ENCODE results near the gene SIL1. TPM values are rescaled to one million over a fixed set of nuclear protein-coding genes. Genes with fewer than 3 reads are reported as not detected.

The SIL1 gene
- total and polyA plus RNA-seq, 2 of the 13 experiments (the other 11 are each of a cell fraction or from before 2014, with no cell fraction given), result 26.0 to 30.0 TPM

DNA sequence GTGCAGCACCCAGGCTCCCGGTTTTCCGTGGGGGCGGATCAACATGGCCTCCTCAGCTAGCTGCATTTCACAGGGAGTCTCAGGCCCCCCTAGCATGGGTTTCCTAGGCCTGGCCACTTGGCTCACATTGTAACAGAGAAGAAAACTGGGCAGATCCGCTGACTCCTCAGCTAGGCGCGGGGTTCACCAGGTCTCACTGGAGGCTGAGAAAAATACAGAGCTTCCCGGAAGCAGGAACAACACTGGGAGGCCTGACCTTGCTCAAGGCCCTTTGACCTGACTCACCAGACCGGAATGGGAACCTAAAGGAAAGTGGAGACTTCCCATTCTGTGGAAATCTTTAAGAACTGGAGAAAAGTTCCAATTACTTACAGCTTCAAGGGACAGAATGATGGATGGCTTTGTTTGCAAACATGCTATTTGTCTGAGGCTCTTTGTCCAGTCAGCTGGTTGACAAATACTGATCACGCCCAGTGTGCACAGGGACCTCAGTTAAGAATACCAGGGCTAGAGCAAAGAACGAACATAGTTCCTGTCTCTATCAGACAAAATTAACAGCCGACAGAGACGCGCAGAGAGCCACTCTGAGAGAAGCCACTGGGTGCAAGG is 234.3 kb downstream of the SIL1 start (continued):
- TF ChIP-seq, protein P1, sequence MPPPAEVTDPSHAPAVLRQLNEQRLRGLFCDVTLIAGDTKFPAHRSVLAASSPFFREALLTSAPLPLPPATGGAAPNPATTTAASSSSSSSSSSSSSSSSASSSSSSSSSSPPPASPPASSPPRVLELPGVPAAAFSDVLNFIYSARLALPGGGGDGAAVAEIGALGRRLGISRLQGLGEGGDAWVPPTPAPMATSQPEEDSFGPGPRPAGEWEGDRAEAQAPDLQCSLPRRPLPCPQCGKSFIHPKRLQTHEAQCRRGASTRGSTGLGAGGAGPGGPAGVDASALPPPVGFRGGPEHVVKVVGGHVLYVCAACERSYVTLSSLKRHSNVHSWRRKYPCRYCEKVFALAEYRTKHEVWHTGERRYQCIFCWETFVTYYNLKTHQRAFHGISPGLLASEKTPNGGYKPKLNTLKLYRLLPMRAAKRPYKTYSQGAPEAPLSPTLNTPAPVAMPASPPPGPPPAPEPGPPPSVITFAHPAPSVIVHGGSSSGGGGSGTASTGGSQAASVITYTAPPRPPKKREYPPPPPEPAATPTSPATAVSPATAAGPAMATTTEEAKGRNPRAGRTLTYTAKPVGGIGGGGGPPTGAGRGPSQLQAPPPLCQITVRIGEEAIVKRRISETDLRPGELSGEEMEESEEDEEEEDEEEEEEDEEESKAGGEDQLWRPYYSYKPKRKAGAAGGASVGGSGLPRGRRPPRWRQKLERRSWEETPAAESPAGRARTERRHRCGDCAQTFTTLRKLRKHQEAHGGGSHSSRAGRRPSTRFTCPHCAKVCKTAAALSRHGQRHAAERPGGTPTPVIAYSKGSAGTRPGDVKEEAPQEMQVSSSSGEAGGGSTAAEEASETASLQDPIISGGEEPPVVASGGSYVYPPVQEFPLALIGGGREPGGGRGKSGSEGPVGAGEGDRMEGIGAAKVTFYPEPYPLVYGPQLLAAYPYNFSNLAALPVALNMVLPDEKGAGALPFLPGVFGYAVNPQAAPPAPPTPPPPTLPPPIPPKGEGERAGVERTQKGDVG (CRISPR knock-in tag; IDR thresholded peaks at IDR 0.05; ENCODE audit: borderline replicate concordance), result peak; percentile 81; the same call in 1 of the 2 replicates
- peak; percentile 60 for TF ChIP-seq FOXA3 (CRISPR knock-in tag; IDR thresholded peaks at IDR 0.05)
- 0 out of 2 replicates have a peak, but pooled peaks have one; percentile 18 for TF ChIP-seq BCL6 (CRISPR knock-in tag; IDR thresholded peaks at IDR 0.05)
- TF ChIP-seq GABPA (IDR thresholded peaks at IDR 0.05; ENCODE audit: low read depth, low read length), result peak; percentile 21; the same call in 1 of the 2 replicates
- TF ChIP-seq GABPA (CRISPR knock-in tag; IDR thresholded peaks at IDR 0.05; ENCODE audit: low read depth), result peak; percentile 70; the same call in 1 of the 2 replicates
- no peak for TF ChIP-seq ZNF337 (CRISPR knock-in tag; IDR thresholded peaks at IDR 0.05; ENCODE audit: borderline replicate concordance, low read depth)
- TF ChIP-seq ZNF652 (CRISPR knock-in tag; IDR thresholded peaks at IDR 0.05; ENCODE audit: borderline replicate concordance, low read depth), result no peak
- no peak for TF ChIP-seq SRSF9 (IDR thresholded peaks at IDR 0.05; ENCODE audit: borderline replicate concordance, insufficient read depth, low read depth, low read length, poor library complexity, severe bottlenecking)
- no peak for TF ChIP-seq GZF1 (CRISPR knock-in tag; IDR thresholded peaks at IDR 0.05)
- TF ChIP-seq ZNF773 (CRISPR knock-in tag; IDR thresholded peaks at IDR 0.05; ENCODE audit: borderline replicate concordance), result no peak
- TF ChIP-seq REL (CRISPR knock-in tag; conservative IDR thresholded peaks at IDR 0.05), result no peak
- TF ChIP-seq, protein P2, sequence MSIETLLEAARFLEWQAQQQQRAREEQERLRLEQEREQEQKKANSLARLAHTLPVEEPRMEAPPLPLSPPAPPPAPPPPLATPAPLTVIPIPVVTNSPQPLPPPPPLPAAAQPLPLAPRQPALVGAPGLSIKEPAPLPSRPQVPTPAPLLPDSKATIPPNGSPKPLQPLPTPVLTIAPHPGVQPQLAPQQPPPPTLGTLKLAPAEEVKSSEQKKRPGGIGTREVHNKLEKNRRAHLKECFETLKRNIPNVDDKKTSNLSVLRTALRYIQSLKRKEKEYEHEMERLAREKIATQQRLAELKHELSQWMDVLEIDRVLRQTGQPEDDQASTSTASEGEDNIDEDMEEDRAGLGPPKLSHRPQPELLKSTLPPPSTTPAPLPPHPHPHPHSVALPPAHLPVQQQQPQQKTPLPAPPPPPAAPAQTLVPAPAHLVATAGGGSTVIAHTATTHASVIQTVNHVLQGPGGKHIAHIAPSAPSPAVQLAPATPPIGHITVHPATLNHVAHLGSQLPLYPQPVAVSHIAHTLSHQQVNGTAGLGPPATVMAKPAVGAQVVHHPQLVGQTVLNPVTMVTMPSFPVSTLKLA (IDR thresholded peaks at IDR 0.05), result no peak
- TF ChIP-seq, protein P3, sequence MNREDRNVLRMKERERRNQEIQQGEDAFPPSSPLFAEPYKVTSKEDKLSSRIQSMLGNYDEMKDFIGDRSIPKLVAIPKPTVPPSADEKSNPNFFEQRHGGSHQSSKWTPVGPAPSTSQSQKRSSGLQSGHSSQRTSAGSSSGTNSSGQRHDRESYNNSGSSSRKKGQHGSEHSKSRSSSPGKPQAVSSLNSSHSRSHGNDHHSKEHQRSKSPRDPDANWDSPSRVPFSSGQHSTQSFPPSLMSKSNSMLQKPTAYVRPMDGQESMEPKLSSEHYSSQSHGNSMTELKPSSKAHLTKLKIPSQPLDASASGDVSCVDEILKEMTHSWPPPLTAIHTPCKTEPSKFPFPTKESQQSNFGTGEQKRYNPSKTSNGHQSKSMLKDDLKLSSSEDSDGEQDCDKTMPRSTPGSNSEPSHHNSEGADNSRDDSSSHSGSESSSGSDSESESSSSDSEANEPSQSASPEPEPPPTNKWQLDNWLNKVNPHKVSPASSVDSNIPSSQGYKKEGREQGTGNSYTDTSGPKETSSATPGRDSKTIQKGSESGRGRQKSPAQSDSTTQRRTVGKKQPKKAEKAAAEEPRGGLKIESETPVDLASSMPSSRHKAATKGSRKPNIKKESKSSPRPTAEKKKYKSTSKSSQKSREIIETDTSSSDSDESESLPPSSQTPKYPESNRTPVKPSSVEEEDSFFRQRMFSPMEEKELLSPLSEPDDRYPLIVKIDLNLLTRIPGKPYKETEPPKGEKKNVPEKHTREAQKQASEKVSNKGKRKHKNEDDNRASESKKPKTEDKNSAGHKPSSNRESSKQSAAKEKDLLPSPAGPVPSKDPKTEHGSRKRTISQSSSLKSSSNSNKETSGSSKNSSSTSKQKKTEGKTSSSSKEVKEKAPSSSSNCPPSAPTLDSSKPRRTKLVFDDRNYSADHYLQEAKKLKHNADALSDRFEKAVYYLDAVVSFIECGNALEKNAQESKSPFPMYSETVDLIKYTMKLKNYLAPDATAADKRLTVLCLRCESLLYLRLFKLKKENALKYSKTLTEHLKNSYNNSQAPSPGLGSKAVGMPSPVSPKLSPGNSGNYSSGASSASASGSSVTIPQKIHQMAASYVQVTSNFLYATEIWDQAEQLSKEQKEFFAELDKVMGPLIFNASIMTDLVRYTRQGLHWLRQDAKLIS (CRISPR knock-in tag; IDR thresholded peaks at IDR 0.05), result no peak
- TF ChIP-seq RFX5 (IDR thresholded peaks at IDR 0.05; ENCODE audit: low read depth, low read length), result no peak
- TF ChIP-seq, protein P4, sequence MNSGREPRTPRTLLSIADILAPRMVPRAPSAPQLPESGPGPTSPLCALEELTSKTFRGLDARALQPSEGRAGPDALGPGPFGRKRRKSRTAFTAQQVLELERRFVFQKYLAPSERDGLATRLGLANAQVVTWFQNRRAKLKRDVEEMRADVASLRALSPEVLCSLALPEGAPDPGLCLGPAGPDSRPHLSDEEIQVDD (CRISPR knock-in tag; IDR thresholded peaks at IDR 0.05; ENCODE audit: borderline replicate concordance), result no peak
- TF ChIP-seq SOX13 (IDR thresholded peaks at IDR 0.05), result 0 out of 2 replicates have a peak, but pooled peaks have one; percentile 11
- peak in 1 of 2 experiments; percentile 68; a peak in 2 of 4 replicates for TF ChIP-seq SOX13 (CRISPR knock-in tag; conservative IDR thresholded peaks at IDR 0.05 in 1 of 2, IDR thresholded peaks at IDR 0.05 in 1 of 2)
- no peak for TF ChIP-seq THAP11 (CRISPR knock-in tag; IDR thresholded peaks at IDR 0.05)
- no peak for TF ChIP-seq POLR2AphosphoS2 (IDR thresholded peaks at IDR 0.05; ENCODE audit: low read depth, low read length)
- TF ChIP-seq CC2D1A (CRISPR knock-in tag; IDR thresholded peaks at IDR 0.05), result no peak
- TF ChIP-seq ETV6 (CRISPR knock-in tag; conservative IDR thresholded peaks at IDR 0.05), result peak; percentile 62; the same call in 1 of the 2 replicates
- TF ChIP-seq ZNF3 (CRISPR knock-in tag; IDR thresholded peaks at IDR 0.05), result no peak
